Activated CD4-positive, alpha-beta T cell treated with anti-CD3 and anti-CD28 coated beads, Interleukin-2, Interleukin-4, amounts not matched to agents 100 ng/mL and 50 ng/mL, durations not matched to agents 16 hours and 8 hours (primary cell): ENCODE data around the gene IL1R1.

ENCODE experiments used
- DNase-seq: peaks from one replicate; pipeline ENCODE4 v3.0.0-alpha.2; 2020; ENCODE audit warnings: low spot score

The IL1R1 gene

GRCh38 chr2:102206666-102207341, 64.3 kb downstream of the IL1R1 start:
- no peak for DNase-seq

DNA sequence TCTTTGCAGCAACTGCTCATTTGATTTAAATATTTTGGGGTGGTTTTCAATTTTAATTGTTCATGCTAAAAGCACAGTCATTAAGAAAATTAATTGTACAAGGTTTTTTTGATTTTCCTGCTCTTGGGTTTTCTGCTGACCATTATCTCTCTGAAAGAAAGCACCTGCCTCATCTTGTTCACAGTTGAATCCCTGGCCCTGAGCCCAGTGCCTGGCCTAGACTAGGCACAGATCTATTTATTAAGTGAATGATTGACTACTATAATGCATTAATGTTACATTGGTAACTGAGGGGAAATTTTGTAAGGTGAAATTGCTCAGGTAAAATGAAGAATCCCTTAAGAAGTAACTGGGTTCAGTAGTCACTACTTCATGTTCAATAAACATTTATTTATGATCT, 66.2 kb downstream of the IL1R1 start:
- DNase-seq, result no peak

DNA sequence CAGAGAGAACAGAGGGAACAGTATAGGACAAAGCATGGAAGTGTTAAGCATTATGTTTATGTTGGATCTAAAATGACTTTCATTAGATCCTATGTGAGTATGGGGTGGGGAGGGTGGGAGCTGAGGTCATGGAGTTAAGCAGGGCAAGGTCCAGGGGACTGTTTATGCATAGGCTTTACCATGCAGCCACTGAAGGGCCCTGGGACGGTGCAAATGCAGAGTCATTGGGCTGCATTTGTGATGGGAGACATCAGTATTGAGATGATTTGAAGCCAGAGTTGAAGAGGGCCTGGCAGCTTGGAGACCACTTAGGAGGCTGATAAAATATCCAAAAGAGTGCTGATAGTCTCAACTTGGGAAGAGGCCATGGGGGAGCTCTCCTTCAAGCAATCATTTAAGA, 66.9 kb downstream of the IL1R1 start:
- DNase-seq, result no peak

DNA sequence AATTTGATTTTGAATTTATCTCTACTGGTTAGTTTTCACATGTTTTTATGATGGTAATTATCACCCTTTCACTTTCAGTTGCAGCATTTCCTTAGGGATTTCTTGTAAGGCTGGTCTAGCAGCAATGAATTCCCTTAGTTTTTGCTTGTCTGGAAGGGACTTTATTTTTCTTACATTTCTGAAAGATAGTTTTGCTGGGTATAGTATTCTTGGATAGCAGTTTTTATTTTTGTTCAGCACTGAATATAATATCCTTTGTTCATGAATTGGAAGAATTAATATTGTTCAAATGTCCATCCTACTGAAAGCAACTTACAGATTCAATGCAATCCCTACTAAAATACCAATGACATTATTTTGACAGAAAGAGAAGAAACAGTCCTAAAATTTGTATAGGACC, 74.5 kb downstream of the IL1R1 start:
- no peak for DNase-seq

- DNase-seq, result no peak
Measured at GRCh38 chr2:102224824-102225739, 82.5 kb downstream of the IL1R1 start.

DNA sequence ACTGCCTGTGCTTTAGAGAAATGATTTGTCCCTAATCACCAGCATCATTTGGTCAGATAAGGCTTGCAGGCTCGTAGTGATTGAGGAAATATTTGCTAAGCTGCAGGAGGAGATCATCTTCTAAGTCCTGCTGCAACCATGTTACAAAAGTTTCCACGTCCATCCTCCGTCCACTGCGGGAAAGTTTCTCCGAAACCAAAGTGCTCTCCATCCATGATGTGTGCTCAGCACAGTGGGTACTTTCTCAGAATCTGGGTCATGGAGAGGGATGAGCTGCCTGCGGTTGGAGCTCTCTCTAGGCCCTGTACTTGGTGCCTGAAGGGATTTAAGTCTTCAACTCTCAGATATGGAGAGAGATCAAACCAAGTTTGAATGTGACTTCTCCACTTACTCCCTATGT, 83.6 kb downstream of the IL1R1 start:
- DNase-seq, result no peak

DNA sequence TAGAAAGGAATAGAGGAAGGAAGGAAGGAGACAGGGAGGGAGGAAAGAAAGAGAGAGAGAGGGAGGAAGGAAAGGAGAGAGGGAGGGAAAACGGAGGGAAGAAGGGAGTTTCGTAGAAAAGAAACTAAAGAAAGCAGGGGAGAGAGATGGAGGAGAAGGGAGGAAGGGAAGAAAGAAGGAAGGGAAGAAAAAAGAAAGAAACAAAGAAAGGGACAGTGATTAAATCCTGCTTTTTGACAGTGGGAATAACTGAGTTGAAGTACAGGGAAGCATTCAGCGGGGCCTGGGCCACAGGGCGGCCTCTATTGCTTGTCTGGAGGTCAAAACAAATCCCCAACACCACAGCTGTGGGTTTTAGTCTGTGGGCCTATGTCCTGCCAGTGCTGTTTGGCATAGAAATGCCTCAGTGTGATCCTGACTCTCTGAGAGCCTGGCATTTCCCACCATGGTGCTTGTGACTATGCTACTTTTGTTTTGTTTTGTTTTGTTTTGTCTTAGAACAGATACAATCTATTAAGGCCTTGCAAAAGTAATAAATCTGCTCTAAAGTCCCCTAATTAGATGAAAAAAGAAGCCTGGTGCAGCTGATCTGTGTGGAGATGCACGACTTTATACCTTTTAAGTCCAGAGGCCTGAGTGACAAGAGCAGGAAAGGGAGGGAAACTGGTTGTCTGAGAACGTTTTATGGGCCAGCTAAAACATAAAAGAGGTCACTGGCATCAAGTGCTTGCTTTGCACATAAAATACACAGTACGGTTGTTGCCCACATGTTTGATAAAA, 84.3 kb downstream of the IL1R1 start:
- DNase-seq, result no peak

GRCh38 chr2:102229141-102229769, 86.7 kb downstream of the IL1R1 start:
- no peak for DNase-seq
